ENCODE data around the gene NPHP4. TPM values are rescaled to one million over a fixed set of nuclear protein-coding genes. Genes with fewer than 3 reads are reported as not detected.
A peak's percentile ranks its signal among the peaks of the same experiment; 100 is the strongest.

Gene NPHP4
- total RNA-seq, 6 experiments from 2014 or later = 1.5 to 6.0 (median 2.0) TPM

DNA sequence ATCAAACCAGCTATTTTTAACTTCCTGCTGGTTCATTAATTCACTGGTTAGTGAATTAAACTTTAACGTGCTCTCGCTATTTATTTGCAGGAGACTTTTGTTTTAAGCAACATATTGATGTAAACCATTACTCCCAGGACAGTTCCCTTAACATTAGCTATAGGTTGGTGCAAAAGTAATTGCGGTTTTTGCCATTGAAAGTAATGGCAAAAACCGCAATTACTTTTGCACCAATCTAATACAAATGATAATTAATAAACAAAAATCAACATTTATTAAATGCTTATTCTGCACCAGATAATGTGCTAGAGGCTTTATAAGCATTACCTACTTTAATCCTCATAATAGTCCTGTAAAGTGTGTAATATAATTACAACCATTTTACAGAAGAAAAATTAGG lies 176.5 kb downstream of the NPHP4 start:
- no peak overlapping the region for H3K4me3 ChIP-seq
- 78% methylated on average over 4 of the region's 4 CpGs for WGBS (ENCODE audit: insufficient coverage, low coverage, low lambda C conversion rate, missing lambda C conversion rate)
- H3K27ac ChIP-seq = no peak overlapping the region
- no peaks in the 10 kb centered on the region for H3K9me3 ChIP-seq
- ATAC-seq (no peak), DNase-seq (no peak)
- intact Hi-C loops (cut with DNase I) = no loop called here
- H3K4me1 ChIP-seq = no peaks in the 10 kb centered on the region
- no peaks in the 10 kb centered on the region for H3K36me3 ChIP-seq
- no peaks in the 10 kb centered on the region for H3K27me3 ChIP-seq
- no peak for TF ChIP-seq POLR2A (IDR thresholded peaks at IDR 0.05)
- TF ChIP-seq, protein P1, sequence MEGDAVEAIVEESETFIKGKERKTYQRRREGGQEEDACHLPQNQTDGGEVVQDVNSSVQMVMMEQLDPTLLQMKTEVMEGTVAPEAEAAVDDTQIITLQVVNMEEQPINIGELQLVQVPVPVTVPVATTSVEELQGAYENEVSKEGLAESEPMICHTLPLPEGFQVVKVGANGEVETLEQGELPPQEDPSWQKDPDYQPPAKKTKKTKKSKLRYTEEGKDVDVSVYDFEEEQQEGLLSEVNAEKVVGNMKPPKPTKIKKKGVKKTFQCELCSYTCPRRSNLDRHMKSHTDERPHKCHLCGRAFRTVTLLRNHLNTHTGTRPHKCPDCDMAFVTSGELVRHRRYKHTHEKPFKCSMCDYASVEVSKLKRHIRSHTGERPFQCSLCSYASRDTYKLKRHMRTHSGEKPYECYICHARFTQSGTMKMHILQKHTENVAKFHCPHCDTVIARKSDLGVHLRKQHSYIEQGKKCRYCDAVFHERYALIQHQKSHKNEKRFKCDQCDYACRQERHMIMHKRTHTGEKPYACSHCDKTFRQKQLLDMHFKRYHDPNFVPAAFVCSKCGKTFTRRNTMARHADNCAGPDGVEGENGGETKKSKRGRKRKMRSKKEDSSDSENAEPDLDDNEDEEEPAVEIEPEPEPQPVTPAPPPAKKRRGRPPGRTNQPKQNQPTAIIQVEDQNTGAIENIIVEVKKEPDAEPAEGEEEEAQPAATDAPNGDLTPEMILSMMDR (IDR thresholded peaks at IDR 0.05) = no peak

DNA sequence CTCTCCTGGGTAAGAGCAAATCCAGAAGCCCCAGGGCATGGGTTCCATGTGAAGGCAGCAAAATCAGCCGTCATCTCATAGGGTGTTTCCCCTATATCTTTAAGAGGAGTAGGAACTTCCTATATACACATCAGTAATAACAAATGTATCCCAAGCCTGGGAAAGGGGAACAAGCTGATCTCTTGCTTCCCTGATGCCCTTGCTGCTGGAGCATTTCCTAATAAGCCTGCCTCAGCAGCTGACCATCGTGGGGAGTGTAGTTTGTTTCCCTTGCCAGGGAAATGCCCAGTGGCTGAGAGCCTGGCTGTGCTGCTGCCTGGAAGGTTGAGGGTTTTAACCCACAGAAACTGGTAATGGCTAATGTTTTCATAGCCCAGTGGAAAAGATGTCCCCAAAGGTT lies 177.0 kb downstream of the NPHP4 start:
- H3K27me3 ChIP-seq = no peaks in the 10 kb centered on the region
- H3K9me3 ChIP-seq = no peaks in the 10 kb centered on the region
- no peak for TF ChIP-seq POLR2A (IDR thresholded peaks at IDR 0.05)
- TF ChIP-seq, protein P1 (IDR thresholded peaks at IDR 0.05) = no peak
- intact Hi-C loops (cut with DNase I) = no loop called here
- H3K27ac ChIP-seq = no peak overlapping the region
- H3K36me3 ChIP-seq = no peaks in the 10 kb centered on the region
- ATAC-seq (no peak), DNase-seq (no peak)
- no peaks in the 10 kb centered on the region for H3K4me1 ChIP-seq
- WGBS (ENCODE audit: insufficient coverage, low coverage, low lambda C conversion rate, missing lambda C conversion rate) = 22% methylated on average over 2 of the region's 2 CpGs
- no peak overlapping the region for H3K4me3 ChIP-seq

DNA sequence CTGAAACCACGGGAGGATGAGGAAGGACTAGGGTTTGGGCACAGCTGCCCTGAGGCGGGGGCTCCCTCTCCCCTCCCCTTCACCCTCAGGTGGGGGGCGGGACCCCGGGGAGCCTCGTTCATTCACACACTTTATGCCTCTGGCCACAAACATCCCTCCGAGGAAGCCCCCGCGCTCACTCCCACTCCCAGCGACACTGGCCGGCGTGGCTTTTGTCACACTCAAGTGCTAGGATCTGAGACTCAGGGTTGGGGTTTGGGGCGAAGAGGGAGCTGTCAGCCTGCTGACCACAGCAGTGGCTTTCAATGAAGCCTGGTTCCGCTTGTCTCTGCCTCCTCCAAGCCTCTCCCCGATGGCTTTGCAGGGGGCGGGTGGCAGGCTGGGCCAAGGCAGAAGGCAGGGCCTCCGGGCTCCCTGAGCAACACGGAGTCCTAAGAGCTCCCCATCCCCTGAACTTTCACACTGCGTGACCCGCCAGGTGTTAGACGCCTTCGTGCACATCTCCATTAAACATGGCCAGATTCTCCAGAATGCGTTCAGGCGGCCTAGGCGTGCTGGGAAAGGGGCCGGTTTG lies 178.1 kb downstream of the NPHP4 start:
- TF ChIP-seq, protein P1 (IDR thresholded peaks at IDR 0.05) = no peak
- no peak for TF ChIP-seq POLR2A (IDR thresholded peaks at IDR 0.05)
- DNase-seq = no peak
- no peaks in the 10 kb centered on the region for H3K27me3 ChIP-seq
- H3K36me3 ChIP-seq = no peaks in the 10 kb centered on the region
- no peak overlapping the region for H3K27ac ChIP-seq
- ATAC-seq = peak in 1 of 4 donors; percentile 24
- WGBS (ENCODE audit: insufficient coverage, low coverage, low lambda C conversion rate, missing lambda C conversion rate) = 43% methylated on average over 8 of the region's 25 CpGs
- H3K4me3 ChIP-seq = no peak overlapping the region
- H3K4me1 ChIP-seq = no peaks in the 10 kb centered on the region
- intact Hi-C loops (cut with DNase I) = no loop called here
- H3K9me3 ChIP-seq = no peaks in the 10 kb centered on the region

DNA sequence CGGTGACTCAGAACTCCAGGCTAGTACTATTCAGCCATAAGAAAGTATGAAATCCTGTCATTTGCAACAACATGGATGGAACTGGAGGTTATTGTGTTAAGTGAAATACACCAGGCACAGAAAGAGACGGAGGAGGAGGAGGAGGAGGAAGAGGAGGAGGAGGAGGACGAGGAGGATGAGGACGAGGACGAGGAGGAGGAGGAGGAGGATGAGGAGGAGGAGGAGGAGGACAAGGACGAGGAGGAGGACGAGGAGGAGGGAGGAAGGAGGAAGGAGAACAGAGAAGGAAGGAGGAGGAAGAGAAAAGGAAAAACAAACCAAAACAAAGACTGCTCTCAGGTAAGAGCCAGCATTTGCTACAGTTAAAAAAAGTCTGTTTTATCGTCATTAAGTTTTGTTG lies 178.7 kb downstream of the NPHP4 start:
- 38% methylated on average over 8 of the region's 8 CpGs for WGBS (ENCODE audit: insufficient coverage, low coverage, low lambda C conversion rate, missing lambda C conversion rate)
- ATAC-seq (no peak), DNase-seq (no peak)
- no peaks in the 10 kb centered on the region for H3K27me3 ChIP-seq
- TF ChIP-seq, protein P1 (IDR thresholded peaks at IDR 0.05) = no peak
- no peak for TF ChIP-seq POLR2A (IDR thresholded peaks at IDR 0.05)
- no peaks in the 10 kb centered on the region for H3K4me1 ChIP-seq
- no peak overlapping the region for H3K27ac ChIP-seq
- no peak overlapping the region for H3K4me3 ChIP-seq
- intact Hi-C loops (cut with DNase I) = no loop called here
- no peaks in the 10 kb centered on the region for H3K9me3 ChIP-seq
- no peaks in the 10 kb centered on the region for H3K36me3 ChIP-seq

Small RNAs within 50 kb of the gene (microRNA-seq; reads per million reads assigned to microRNA genes)
- gene MIR4689 = 0 reads per million in 2 donors

Small RNAs within 50 kb of the gene (small RNA-seq; reads per million reads assigned to genes)
- gene MIR4689 = 0 reads per million in 2 experiments

Other genes with a start within 250 kb of the NPHP4 start
- gene KCNAB2, start 53.5 kb upstream of the NPHP4 start, total RNA-seq = 10 to 100 TPM in 2 of 6 experiments, 1 to 10 TPM in 4; 4.4 to 14.8 (median 6.9) TPM
- not detected for gene CHD5, start 187.9 kb upstream of the NPHP4 start, total RNA-seq
- gene RPL22, start 207.2 kb upstream of the NPHP4 start, total RNA-seq = 100 to 1,000 TPM in 4 of 6 experiments, 10 to 100 TPM in 2; 45.4 to 156 (median 134) TPM
- gene RNF207, start 213.7 kb upstream of the NPHP4 start, total RNA-seq = 10 to 100 TPM in 5 of 6 experiments, 1 to 10 TPM in 1; 8.4 to 20.5 (median 14.4) TPM
- 10 to 100 TPM; 15.9 to 28.5 (median 20.4) TPM for gene ICMT, start 243.5 kb upstream of the NPHP4 start, total RNA-seq

All from right lobe of liver (tissue), 6 donors.